HG03378 (cell line): ENCODE data around the gene TRIM67.

Experiments used
- ATAC-seq: cut with Tn5 transposase; IDR thresholded peaks from one replicate; pipeline ENCODE4 v1.9.1; 2021; ENCODE audit warnings: mild to moderate bottlenecking, moderate library complexity; ENCODE audit not compliant: unreplicated experiment

The TRIM67 gene

DNA sequence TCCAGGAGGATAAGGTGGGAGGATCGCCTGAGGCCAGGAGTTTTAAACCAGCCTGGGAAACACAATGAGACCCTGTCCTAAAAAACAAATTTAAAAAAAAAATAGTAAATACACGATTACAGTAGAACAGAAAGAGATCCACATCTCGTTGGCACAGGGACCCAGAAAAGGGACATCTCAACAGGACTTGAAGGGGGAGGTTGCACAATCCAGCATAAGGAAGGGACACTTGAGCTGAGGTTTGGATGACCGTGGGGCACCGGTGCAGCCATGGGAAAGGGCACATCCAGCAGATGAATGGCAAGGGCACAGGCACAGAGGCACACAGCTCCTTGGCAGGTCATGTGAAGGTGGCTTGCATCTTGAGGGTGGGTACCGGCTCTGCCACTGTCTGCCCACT lies 20.5 kb downstream of the TRIM67 start:
- ATAC-seq = no peak

DNA sequence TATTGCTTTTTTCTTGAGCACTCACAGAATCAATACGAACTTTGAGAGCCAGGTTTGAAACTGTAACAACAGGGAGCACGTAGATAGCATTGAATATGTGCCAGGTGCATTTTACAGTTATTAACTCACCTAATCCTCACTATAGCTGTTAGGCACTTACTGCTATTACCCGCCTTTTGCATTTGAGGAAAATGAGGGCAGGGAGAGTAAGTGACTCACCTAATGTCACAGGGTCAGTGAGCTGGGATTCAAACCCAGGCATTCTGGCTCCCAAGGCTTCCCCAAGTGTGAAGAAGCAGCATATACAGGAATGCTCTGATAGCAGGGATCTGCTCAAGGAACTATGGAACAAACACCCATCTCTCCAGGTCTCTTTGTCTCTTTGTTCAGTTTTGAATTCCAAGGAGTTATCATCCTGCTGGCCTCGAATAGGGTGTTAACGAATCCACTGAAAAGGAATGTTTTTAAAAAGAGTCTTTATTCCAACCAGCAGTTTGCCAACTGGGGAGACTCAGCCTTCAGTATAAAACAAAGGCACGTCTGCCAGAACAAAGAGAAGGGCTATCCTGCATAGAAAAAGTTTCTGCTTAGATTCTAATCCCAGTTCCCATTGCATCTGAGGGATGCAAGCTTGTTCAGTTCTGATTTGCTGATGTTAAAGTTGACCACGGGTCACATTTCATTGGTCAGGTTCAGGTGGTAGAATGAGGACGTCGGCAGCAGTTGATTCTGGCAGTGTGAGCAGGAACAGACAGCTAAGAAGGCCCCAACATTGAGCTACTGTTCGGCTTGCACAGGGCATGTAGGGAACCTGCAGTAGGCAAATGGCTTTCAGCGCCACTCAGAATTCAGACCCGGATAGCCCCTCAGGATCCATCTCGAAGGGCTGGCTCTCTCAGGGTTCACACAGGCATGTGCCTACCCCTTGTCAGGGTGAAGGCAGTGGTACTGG lies 22.1 kb downstream of the TRIM67 start:
- ATAC-seq = no peak

DNA sequence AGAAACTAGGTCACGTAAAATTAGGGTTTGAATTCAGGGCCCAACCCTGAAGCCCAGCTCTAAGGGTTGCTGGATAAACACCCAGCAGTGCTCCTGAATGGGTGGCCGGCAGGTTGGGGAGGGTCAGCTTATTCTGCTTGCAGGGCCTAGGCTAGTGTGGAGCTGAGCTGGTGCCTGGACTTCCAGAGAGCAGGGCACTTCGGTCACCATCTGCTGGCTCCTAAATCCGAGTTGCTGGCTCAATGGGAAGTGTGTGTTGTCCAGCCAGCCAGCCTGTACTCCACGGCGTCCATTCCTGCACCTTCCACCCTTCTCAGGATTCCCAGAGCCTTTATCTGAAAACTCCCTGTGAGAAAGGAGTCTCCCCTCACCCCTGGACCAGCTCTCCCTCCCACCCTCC lies 23.0 kb downstream of the TRIM67 start:
- ATAC-seq = no peak

DNA sequence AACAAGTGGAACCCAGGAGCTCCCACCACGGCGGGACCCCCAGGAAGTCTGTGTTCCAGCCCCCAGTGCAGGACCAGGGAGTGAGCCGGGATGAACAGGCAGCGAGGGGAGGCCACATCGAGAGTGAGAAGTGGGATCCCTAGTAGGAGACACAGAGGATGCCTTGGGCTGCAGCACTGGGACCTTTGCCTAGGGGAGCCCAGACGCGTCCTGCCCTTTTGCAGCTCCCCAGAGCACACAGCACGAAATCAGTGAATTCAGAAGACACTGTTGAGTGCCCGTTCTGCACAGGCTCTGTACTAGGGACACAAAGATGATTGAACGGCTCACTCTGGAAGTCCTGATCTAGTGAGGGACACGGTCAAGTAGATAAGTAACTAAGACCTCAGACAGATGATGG lies 23.5 kb downstream of the TRIM67 start:
- ATAC-seq = no peak

DNA sequence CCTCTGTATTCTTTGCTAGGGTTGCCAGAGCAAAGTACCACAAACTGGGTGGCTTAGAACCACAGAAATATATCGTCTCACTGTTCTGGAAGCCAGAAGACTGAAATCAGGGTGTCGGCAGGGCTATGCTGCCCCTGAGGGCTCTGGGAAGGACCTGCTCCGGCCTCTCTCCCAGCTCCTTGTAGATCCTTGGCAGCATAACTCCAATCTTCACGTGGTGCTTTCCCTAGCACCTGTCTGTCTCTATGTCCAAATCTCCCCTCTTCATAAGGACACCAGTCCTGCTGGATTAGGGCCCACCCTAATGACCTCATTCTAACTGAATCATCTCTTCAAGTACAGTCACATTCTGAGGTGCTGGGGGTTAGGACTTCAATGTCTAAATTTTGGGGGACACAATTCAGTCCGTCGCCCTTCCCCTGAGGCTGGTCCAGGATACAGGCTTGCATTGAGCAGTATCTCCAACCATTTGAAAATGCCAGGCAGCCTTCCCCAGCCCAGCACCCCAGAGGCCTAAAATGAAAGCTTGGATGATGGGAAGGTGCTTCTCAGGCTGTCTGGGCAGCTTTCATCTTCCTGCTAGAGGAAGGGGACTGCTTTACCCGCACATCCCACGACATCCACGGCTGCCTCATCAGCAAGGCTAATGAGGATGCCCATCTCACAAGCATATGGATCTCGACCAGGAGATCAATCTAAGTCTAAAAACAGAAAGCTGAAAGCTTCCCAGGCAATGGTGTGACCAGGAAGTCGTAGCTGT lies 24.7 kb downstream of the TRIM67 start:
- ATAC-seq = no peak

DNA sequence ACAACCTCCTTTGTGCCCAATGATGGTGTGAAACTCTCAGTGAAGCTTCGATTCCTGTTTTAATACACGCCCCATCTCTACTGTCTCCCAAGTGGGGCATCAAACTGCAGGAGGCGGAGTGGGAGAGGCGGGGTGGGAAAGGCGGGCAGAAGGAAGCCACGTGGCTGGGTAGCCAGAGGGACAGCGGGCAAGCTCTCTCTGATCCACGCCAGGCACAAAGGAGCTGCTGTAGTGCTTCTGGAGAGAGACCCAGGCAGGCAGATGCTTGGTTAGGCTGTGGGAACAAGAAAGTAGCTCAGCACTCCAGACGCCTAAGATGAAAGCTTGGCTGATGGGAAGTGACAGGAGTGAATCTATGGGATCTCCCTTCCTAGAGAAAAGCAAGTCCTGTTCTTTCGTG lies 25.7 kb downstream of the TRIM67 start:
- ATAC-seq = no peak

DNA sequence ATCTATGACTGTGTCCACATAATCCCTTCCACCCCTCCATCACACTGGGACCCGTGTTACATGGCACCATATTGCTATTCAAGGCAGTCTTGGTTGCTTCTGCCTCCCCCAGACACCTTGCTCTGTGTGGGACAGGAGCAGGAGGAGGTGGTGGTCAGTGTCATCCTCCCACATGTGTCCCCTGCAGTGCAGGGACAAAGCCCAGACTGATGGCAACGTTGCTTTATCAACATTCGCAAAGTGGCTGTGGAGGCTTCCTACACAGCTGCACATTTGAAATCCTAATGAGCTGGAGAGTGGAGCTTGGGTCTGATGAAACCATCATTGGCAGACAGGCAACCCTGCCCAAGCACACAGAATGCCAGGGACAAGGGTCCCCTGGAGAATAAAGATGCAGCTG lies 26.2 kb downstream of the TRIM67 start:
- no peak for ATAC-seq

DNA sequence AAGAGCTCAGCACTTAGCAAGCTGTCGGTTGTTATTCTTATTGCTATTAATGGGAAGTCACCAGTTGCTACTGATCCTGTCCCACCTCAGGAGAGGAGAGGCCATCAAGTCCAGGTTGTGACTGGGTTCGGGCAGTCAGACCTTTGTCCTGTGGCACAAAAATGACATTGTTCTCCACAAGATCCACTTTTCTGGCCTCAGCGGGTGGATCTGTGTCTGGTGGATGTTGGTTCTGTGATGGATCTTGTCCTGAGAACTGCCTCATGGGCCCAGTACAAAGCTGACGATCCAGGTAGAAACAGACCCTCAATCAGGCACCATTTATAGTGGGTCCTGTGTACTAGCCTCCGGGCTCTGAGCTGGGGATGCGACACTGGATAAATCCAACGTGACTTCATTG lies 26.9 kb downstream of the TRIM67 start:
- ATAC-seq = no peak

DNA sequence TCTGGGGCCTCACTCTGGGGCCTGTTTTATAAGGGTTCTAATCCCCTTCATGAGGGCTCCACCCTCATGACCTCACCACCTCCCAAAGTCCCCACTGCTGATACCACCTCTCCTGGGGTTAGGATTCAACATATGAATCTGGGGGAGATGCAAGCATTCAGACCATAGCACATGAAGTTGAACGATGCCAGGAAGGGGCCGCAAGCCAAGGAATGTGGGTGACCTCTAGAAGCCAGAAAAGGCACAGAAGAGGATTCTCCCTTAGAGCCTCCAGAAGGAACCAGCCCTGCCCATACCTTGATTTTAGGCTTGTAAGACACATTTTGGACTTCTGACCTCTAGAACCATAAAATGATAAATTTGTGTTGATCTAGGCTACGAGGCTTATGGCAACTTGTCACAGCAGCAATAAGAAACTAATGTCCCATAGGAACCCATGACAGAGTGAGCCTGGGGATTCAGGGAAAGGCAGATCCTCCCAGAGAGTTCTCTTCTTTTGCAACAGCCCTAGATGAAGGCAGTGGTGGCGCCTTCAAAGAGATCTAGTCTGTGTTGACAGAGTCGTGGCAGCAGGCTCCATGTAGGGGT lies 27.9 kb downstream of the TRIM67 start:
- ATAC-seq = no peak

DNA sequence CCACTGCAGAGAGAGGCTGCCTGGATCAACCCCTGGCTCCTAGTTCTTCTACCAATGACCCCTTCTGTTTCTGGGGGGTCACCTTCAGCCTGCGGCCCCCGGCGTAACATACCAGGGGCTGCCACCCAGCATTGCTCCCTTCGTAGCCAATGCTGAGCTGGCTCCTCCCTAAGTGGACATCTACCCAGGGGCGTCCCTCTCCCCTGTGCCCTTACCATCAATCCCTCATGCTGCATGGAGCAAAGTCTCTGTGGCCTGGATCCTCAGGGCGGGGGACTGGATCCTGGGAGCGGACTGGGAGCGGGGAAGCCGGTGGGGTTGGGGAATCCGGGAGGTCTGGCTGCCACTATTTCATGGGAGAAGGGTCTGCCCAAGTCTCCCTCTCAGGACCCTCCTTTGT lies 28.6 kb downstream of the TRIM67 start:
- ATAC-seq = no peak

DNA sequence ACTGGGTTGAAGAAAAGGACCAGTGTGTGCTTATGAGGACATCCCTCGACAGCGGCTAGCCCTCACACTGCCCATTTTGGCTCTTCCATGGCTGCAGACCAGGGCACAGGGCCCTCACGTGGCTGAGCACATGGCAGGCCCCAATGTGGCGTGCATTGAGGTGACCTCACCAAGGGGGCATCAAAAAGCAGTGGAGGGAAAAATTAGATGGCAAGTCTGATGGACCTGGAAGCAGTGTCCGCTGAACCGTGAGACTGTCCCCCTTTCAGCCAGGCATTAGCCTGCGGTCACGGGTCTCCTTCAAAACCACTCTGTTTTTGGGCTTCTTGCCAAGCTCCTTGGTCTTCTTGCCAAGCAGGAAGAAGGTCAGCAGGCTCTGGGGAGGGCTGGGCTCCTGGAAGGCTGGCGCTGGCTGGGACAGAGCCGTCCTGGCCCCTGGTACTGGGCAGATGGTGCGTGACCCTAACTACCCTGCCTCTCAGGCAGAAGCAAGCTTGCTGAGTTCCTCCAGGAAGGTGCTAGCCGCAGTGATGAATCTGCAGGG lies 30.8 kb downstream of the TRIM67 start:
- ATAC-seq = no peak

DNA sequence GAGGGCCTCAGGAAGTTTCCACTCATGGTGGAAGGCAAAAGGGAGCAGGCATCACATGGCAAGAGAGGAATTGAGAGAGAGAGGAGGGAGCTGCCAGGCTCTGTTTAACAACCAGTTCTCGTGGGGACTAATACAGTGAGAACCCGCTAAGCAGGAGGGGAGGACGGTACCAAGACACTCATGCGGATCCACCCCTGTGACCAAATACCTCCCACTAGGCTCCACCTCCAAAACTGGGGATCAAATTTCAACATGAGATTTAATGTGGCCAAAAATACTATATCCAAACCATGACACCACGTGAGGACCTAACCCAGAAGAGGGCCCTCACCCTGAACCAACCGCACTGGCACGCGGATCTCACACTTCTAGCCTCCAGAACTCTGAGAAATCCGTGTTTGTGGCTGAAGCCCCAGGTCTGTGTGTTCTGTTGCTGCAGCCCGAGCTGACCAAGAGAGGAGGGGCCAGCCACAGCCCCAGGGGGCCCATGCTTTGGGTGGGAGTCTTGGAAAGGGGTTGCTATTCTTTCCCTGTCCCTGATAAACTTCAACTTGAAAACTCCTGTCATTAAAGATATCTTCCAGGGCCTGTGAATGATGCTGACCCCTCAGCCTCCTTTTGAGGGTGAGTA lies 32.0 kb downstream of the TRIM67 start:
- ATAC-seq = no peak

DNA sequence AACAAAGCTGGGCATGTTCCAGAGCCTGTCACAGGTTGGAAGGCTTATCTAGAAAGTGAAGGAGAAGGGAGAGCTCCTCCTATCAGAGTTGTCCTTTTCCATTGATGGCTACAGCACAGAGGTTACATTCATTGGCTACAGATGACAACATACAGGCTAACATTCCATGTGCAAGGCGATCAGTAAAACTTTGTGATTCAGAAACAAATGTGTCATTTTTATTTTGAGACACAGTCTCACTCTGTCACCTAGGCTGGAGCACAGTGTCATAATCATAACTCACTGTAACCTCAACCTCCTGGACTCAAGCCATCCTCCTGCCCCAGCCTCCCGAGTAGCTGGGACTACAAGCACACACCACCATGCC lies 32.6 kb downstream of the TRIM67 start:
- no peak for ATAC-seq

DNA sequence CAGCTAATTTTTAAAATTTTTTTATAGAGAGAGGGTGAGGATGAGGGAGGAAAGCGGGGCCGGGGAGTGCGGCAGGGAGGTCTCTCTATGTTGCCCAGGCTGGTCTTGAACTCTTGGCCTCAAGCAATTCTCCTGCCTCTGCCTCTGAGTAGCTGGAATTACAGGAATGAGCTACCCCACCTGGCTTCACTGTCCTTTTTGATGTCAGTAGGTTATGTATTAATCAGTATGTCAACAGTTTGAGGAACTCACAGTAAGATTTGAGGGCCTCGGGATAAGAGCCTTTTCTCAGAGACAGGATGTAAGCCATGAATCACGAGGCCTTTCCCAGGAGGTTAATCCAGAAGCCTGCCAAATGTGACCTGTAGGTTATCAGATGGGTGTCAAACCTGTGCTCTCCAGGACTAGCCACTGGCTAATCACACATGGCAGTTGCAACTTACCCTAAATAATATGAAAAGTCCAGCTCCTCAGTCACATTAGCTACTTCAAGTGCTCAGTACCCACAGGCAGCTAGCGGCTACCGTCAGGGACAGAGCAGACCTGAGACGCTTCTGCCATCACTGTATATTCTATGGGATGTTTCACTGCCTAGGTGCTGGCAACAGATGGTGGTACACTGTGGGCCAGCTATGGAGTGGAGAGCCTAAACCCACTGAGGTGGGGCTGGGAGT lies 33.1 kb downstream of the TRIM67 start:
- no peak for ATAC-seq

DNA sequence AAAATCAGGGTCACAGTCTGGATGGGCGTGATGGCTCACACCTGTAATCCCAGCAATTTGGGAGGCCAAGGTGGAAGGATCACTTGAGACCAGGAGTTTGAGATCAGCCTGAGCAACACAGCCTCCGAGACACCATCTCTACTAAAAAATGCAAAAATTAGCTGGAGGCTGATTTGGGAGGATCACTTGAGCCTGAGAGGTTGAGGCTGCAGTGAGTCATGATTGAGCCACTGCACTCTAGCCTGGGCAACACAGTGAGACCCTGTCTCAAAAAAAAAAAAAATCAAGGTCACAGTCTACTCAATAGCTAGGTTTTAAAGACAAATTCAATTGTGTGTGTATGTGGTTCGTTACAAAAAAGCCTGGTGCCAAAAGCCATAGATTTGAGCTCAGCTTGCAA lies 34.4 kb downstream of the TRIM67 start:
- ATAC-seq = no peak

DNA sequence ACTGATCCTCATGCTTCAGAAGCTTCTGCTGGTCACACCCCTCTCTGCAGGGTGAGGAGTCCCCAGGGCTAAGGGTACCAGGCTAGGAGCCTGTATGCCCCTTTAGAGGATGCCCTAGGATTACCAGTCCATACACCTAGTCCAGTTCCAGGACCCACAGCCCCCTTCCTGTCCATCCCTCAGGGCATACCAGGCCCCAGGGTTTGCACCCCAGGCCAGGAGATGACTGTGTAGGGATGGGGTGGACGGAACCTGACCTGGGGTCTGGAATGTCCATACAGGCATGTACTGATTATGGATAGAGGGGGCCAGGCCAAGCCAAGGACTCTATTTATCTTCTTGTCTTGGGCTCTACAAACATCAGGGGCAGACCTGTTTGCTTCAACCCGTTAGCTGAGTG lies 34.9 kb downstream of the TRIM67 start:
- ATAC-seq = no peak

DNA sequence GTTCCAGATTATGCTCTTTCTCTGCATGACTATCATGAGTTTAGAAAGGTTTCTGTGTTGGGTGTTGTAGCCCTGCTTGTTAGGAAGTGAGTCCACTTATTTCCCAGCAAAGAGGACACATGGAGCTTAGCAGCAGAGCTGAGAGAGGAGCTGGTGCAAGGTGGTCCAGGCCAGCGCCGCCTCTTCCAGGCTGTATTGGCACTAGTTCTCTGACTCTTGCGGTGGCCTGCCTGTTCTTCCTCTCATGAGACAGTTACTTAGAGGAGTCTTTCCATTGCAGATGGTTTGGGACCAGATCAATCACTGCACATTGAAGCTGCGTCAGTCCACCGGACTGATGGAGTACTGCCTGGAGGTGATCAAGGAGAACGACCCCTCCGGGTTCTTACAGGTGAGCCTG lies 38.0 kb downstream of the TRIM67 start:
- no peak for ATAC-seq

DNA sequence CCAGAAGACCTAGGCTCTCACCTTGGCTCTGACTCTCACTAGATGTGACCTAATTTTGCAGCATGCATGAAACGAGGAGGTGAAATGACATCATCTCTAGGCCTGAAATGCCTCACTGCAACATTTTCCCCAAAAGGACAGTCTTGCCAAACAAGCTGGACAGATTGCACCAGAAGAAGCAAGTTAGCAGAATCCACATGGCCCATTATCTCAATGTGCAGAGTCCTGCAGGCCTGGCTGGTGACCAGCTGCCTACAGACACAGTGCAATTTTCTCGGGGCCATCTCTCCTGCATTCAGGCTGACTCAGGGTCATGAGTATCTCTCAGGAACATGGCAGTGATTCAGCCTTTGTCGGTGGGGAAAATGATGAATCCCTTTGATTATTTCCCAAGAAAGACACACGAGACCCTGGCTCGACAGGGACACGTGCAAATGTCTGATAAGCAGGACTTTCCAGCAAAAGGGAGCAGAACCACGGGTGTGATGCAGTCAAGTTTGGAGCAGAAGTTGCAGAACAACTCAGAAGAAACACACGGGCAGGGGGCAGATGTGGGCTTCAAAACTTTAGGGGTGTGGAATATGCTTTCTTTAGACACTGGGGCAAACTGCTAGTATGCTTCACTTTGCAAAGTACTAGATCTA lies 38.7 kb downstream of the TRIM67 start:
- no peak for ATAC-seq

DNA sequence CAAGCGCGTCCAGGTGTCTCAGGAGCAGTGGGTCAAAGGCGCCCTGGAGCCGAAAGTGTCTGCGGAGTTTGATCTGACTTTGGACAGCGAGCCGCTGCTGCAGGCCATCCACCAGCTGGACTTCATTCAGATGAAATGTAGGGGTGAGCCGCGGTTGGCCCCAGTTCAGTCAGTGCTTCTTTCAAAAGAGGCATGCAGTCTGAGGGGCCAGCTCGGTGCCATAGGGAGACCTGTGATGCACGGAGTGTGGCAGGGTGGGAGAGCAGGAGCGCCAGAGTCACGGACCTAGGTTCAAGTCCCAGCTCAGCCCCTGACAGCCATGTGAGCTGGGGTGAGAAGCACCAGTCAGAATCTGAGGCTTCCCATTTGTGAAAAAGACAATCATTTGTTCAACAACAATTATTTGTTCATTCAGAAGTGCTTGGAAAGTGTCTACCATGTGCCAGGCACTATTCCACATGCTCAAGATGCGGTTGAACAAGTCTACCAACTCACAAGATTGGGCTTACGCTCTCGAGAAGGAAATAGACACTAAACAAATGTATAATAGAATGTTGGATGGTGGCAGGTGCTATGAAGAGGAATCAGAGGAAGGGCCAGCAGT lies 39.6 kb downstream of the TRIM67 start:
- no peak for ATAC-seq
